Bronchial epithelial cell (primary cell): ENCODE measurements around the gene PLEKHB1. TPM values are rescaled to one million over a fixed set of nuclear protein-coding genes. Genes with fewer than 3 reads are reported as not detected.

Source experiments
- DNase-seq: peaks from one replicate; pipeline ENCODE4 v3.0.0-alpha.2; 2010; ENCODE audit warnings: low read depth
- FAIRE-seq: peaks from 2 replicates; lab custom pipeline; 2011; peaks lifted over from hg19 to GRCh38; lab: Jason Lieb, UNC
- H3K27me3 ChIP-seq: 2 replicates; pipeline ENCODE4 v1.5.1; 2011; ENCODE audit warnings: low read length; ENCODE audit not compliant: control insufficient read depth, insufficient read depth
- H3K36me3 ChIP-seq: 2 replicates; pipeline ENCODE4 v1.5.1; 2011; ENCODE audit warnings: low read length; ENCODE audit not compliant: control insufficient read depth, insufficient read depth
- H3K4me3 ChIP-seq: 2 replicates; pipeline ENCODE4 v1.5.1; 2011; ENCODE audit warnings: mild to moderate bottlenecking, low read depth, low read length, control low read depth
- total RNA-seq: library from RNA; depleted of rRNA; stranded (reverse); fragments of >200 nt; gene quantifications from 2 replicates; pipeline ENCODE4 v1.2.1, GENCODE V29; 2014
- TF ChIP-seq, protein P1 (sequence below): IDR thresholded peaks from 2 replicates; pipeline ENCODE4 v1.5.1; 2011; ENCODE audit warnings: mild to moderate bottlenecking, moderate library complexity, low read length, control low read depth, inconsistent platforms; ENCODE audit not compliant: insufficient read depth, severe bottlenecking

Gene PLEKHB1
- total RNA-seq, 1 donor from 2014 or later: not detected

DNA sequence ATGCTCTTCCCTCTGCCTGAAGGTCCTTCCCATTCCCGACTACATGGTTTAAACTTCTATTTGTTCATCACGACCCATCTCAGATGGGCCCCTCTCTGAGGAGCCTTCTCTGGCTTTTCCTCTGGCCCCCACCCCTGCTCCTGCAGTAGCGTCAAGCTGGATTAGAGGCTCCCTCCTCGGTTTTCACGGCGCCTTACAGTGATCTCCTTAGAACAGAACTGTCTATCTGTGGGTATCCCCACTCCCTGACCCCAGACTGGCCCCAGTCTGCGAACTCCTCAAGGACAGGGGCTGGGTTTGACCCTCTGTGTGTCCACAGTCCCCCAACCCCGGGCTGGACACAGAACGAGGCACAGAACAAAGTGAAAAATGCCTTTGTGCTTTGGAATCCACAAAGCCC lies 2.8 kb downstream of the PLEKHB1 start:
- no peak for FAIRE-seq
- Histone ChIP-seq H3K4me3 (no peak overlapping the region), H3K36me3 (no peaks in the 10 kb centered on the region), H3K27me3 (no peaks in the 10 kb centered on the region)
- TF ChIP-seq, protein P1, sequence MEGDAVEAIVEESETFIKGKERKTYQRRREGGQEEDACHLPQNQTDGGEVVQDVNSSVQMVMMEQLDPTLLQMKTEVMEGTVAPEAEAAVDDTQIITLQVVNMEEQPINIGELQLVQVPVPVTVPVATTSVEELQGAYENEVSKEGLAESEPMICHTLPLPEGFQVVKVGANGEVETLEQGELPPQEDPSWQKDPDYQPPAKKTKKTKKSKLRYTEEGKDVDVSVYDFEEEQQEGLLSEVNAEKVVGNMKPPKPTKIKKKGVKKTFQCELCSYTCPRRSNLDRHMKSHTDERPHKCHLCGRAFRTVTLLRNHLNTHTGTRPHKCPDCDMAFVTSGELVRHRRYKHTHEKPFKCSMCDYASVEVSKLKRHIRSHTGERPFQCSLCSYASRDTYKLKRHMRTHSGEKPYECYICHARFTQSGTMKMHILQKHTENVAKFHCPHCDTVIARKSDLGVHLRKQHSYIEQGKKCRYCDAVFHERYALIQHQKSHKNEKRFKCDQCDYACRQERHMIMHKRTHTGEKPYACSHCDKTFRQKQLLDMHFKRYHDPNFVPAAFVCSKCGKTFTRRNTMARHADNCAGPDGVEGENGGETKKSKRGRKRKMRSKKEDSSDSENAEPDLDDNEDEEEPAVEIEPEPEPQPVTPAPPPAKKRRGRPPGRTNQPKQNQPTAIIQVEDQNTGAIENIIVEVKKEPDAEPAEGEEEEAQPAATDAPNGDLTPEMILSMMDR: no peak
- DNase-seq: no peak

DNA sequence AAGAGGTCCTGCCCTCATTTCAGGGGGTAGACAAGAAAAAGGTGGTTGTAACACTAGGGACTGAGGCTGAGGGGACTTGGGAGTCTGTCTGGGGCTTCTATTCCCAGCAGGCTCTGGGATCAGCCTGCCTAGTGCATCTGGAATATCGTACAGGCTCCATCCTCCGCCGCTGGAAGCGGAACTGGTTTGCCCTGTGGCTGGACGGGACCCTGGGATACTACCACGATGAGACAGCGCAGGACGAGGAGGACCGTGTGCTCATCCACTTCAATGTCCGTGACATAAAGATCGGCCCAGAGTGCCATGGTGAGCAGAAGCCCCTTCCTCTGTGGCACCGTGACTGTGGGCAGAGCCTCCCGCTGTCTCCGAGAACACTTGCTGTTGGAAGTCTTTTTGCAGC lies 4.0 kb downstream of the PLEKHB1 start:
- TF ChIP-seq, protein P1: no peak
- H3K36me3 ChIP-seq: no peaks in the 10 kb centered on the region

DNA sequence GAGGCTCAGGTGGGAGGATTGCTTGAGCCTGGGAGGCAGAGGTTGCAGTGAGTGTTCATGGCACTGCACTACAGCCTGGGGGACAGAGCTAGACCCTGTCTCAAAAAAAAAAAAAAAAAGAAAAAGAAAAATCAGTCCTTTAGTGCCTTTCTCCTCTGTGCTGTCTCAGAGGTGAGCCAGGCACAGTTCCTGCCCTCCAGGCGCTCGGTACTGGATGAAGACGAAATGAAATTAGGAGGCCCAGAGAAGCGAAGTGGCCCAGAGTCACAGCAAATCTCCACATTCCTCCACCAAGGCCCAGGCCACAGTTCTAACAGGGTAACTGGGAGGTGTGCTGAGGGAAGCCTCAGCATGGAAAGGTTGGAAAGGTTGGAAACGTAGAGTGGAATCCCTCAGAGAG lies 4.9 kb downstream of the PLEKHB1 start:
- no peak for FAIRE-seq
- no peak overlapping the region for H3K4me3 ChIP-seq
- TF ChIP-seq, protein P1: no peak

More for the DNA sequence above, 4.0 kb downstream of the PLEKHB1 start:
- Histone ChIP-seq H3K27me3 (no peaks in the 10 kb centered on the region), H3K4me3 (no peak overlapping the region)
- FAIRE-seq (no peak), DNase-seq (no peak)

DNA sequence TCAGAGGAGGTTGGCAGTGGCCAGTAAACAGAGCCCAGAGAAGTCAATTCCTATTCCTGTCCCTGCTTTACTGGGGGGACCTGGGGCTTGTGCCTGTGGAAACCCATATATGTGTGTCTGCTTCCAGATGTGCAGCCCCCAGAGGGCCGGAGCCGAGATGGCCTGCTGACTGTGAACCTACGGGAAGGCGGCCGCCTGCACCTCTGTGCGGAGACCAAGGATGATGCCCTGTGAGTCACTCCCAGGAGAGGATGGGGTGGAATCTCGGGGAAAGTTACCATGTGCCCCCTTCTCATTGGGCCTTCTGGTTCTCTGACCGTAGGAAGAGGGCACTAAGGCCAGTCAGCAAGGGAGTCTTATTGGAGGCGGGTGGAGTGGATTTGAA lies 5.3 kb downstream of the PLEKHB1 start:
- FAIRE-seq (no peak), DNase-seq (no peak)
- Histone ChIP-seq H3K27me3 (no peaks in the 10 kb centered on the region), H3K36me3 (no peaks in the 10 kb centered on the region), H3K4me3 (no peak overlapping the region)
- TF ChIP-seq, protein P1: no peak

More for the DNA sequence above, 4.9 kb downstream of the PLEKHB1 start:
- H3K36me3 ChIP-seq: no peaks in the 10 kb centered on the region
- no peak for DNase-seq
- no peaks in the 10 kb centered on the region for H3K27me3 ChIP-seq

DNA sequence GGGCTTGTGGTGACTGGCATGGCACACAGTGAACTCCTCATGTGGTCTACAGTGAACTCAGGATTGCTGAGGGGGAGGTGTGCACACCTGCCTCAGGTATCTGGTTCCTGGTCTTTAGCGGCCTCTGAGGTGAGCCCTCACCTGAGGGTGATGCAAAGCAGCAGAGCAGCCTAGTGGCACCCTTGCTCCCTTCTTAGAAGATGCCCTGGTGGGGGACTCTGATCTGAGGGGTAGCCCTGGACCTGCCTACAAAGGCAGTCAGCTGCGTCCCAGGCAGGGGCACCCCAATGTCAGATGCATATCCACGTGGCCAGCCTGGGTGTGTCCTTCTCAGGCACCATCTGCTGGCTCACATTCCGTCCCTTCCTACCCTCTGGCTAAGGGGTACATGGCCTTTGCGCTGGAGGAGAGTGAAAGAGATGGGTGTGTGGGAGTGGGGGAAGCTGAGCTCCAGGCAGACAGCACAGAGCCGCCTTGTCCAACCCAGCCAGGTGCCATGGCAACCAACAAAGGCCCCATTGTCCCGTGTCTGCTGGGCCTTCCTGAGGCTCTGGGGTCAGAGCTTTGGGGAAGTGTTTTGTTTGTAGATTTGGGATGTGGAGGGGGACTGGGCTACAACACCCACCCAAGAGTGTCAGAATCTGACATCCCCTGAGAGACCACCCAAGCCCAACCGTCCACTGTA lies 5.8 kb downstream of the PLEKHB1 start:
- Histone ChIP-seq H3K4me3 (no peak overlapping the region), H3K36me3 (no peaks in the 10 kb centered on the region), H3K27me3 (no peaks in the 10 kb centered on the region)
- DNase-seq (no peak), FAIRE-seq (no peak)
- TF ChIP-seq, protein P1: no peak
